Fibroblast of peridontal ligament (primary cell): ENCODE results near the gene BRI3.

Experiments used
- DNase-seq: peaks from one replicate; pipeline ENCODE4 v3.0.0-alpha.2; 2010; ENCODE audit errors: extremely low read depth

The BRI3 gene

GRCh38 chr7:98280791-98281756 lies at the start of gene BRI3:
BRI3 (plus strand) TSS chr7:98281686; CDS start chr7:98281796, 110 bp downstream.
- DNase-seq, result peak; percentile 75

- no peak for DNase-seq
Measured at GRCh38 chr7:98232263-98232585, 49.3 kb upstream of the BRI3 start.

GRCh38 chr7:98232799-98233198 lies 48.7 kb upstream of the BRI3 start:
- DNase-seq, result no peak

GRCh38 chr7:98233219-98234070 lies 48.0 kb upstream of the BRI3 start:
- no peak for DNase-seq

- DNase-seq, result peak; percentile 27
Measured at GRCh38 chr7:98234429-98235147, 46.9 kb upstream of the BRI3 start.

DNA sequence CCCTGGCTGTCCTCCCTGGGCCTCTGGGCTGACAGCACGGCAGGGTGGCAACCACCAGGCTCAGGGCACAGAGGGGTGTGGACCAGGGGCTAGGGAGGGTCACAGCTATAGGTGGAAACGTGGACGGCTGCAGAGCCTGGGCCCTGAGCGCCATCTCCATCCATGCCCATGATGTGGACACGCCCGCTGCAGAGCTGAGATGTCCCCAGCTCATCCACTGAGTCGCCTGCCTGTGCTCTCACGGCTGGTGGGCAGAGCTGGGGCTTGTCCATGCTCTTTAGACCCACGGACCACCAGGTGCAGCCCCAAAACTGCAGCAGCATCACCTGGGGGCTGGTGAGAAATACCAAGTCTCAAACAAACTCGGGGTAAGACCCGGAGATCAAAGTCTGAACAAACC lies 45.6 kb upstream of the BRI3 start:
- DNase-seq, result no peak

DNA sequence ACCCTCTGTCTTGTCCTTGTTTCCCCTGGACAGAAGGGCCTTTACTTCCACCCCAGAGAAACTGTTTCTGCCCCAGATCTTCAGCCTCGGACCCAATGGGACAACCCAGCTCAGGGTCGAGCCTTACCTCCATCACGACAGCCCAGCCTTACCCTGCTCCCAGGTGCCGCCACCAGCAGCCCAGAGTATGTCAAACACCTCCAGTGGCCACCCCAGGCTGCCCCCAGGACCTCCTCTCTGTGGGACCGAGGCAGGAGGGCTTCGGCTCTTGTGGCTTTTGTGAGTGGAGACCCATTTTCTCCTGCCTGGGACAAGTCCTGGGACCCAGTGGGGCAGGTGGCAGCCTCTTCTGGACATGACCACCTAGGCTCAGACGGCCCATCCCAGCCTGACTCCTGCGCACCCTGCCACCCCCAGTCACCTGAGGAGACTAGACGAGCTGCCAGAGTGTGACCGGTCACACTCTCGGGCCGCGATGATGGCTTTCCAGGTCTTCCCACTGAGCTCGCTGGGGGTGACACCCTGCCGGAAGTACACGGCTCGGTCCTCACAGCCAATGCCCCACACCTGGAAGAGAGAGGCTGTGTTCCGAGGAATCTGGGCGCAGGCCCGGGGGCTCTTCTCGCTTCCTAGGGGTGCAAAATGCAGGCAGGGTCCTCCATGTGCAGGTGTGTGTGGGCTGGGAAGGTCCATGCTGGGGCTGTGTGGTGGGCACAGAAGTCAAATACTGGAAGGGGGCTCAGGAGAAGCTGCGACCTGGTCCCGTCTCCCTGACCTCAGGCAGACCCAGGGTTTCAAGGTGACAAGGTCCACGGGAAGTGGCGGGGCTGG lies 44.9 kb upstream of the BRI3 start:
- DNase-seq, result no peak

DNA sequence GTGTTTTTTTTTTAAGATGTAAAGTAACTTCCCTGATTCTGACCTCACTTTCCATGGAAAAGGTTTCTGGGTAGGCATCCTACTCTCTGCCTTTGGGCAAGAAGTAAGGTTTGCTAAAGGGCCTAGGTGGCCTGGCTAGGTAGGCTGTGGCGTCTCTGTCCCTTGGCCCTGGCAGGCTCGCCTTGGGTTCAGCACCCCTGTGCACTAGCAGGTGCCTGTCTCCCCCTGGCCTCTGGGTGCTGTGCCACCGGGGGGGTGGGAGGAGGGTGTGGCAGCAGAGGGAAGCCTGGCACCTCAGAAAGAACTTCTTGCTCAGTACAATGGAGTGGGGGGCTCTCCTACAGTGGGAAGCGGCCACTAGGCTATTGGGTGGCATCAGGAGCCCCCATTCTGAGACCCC lies 43.4 kb upstream of the BRI3 start:
- DNase-seq, result no peak

DNA sequence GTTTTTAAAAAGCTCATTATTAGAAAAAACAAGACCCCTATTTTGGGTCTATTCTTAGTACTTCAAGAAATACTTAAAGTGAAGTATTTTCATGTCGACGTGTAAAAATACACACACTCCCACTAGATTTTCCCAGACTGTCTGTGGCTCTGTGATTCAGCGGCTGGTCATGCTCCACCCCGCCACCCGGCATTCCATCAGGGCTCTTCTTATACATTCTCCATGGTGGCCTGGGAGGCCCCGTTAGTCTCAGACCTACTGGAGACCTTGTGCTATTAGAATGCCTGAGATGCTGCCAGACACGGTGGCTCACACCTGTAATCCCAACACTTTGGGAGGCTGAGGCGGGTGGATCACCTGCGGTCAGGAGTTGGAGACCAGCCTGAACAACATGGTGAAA lies 42.5 kb upstream of the BRI3 start:
- no peak for DNase-seq

DNA sequence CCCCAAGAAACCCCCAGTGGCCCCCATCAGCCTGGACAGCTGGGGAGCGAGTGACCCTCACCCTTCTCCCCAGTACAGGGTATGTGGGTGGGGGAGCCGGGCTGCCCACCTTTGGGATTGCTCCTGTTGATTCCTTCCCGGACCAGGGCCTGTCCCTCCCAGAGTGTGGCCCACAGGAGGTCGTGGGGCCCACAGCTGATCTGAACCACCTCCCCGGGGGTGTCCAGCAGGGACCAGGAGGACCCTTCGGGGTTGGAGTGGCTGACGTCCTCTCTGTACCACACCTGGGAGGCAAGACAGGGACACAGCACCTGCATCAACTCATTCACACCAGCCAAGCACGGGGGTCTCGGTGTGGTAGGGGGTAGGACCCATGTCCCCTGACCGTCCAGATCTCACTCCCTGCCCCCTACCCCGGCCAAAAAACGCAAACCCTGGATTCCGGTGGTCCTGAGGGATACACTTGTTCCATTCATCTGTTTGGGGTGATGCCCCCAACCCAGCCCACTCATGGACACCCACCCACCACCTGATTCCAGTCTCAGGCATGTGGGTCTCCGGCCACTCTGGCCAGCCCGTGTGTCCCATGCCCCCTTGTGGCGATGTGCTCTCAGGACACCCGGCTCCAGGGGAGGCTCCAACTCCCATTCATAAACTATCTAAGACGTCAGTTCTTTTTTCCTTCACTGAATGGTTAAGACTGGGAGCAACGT lies 40.4 kb upstream of the BRI3 start:
- DNase-seq, result peak; percentile 24

GRCh38 chr7:98241674-98242241 lies 39.7 kb upstream of the BRI3 start:
- no peak for DNase-seq

DNA sequence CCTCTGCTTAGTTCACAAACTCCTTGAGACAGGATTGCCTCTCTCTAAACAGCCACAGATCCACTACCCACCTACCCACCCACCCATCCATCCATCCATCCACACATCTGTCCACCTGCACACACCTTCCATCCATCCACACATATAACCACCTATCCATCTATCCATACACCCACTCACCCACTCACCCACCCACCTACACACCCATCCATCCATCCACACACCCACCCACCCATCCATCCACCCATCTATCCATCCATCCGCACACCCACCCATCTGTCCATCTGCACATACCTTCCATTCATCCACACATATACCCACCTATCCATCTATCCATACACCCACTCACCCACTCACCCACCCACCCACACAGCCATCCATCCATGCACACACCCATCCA lies 39.1 kb upstream of the BRI3 start:
- DNase-seq, result no peak

DNA sequence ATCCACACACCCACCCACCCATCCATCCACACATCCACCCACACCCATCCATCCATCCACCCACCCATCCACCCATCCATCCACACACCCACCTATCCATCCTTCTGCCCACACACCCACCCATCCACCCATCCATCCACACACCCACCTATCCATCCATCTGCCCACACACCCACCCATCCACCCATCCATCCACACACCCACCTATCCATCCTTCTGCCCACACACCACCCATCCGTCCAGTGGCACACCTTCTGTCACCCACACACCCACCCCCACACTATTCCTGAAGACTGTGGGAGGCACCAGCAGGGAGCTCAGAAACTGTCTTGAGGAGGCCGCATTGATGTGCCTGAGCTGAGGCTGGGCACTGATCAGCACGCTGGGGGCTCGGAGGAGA lies 38.6 kb upstream of the BRI3 start:
- DNase-seq, result no peak

- no peak for DNase-seq
Measured at GRCh38 chr7:98244871-98245270, 36.6 kb upstream of the BRI3 start.

DNA sequence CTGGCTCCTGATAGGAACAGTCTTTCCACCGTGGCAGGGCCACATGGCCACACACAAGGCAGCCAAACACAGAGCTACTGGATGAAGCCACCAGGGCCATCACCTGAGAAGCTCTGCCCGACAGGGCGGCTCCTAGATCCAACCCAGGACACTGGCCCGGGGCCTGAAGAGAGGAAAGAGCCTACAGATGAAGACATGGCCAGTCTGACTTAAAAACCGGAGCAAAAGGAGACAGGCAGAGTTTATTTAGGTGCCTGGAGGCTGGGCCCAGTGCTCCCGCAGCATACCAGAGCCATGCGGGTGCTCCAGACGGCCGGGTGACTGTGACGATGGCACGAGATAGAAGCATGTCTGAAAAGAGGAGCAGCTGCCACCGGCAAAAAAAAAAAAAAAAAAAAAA lies 33.3 kb upstream of the BRI3 start:
- no peak for DNase-seq

- DNase-seq, result no peak
Measured at GRCh38 chr7:98249106-98249505, 32.4 kb upstream of the BRI3 start.

DNA sequence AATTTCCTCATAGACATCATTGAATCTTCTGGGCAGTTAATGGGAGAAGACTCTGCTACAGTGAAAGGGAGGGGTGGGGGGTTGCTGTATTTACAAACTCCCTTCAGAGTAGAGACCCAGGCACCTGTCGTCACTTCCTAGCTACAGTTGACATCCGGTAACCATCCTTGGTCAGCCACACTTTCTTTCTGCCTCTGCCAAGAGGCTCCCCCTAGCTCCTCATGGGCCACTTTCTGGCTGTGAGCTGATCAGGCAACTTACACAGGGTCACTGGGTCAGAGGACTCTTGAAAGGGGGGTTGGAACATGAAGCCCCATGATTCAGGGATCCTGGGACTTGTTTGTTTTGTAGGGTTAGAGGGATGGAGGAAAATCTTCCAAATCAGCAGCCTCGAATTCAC lies 30.7 kb upstream of the BRI3 start:
- DNase-seq, result no peak

GRCh38 chr7:98251231-98251600 lies 30.3 kb upstream of the BRI3 start:
- DNase-seq, result no peak

GRCh38 chr7:98251601-98252424 lies 29.7 kb upstream of the BRI3 start, which contains the start of gene TECPR1:
TECPR1 (minus strand) TSS chr7:98252232; CDS start chr7:98246146, 6,086 bp downstream.
- DNase-seq, result peak; percentile 82
